SK-N-SH (cell line): ENCODE results near the gene EBF4. TPM values are rescaled to one million over a fixed set of nuclear protein-coding genes. Genes with fewer than 3 reads are reported as not detected.

Source experiments
- CTCF ChIA-PET: fragments of 300-600, 350-600 bp; formaldehyde crosslinking; extraction: SDS; loops from one replicate; lab custom pipeline; 2021; lab: Yijun Ruan, JAX
- POLR2A ChIA-PET: fragments of 350-600 bp; sonication (Branson Sonifier 250); formaldehyde crosslinking; extraction: SDS; loops from one replicate; lab custom pipeline; 2020; ENCODE audit warnings: antibody characterized with exemption, inconsistent platforms; lab: Yijun Ruan, JAX
- DNase-seq: peaks from one replicate; pipeline ENCODE4 v3.0.0; 2012
- H2AFZ ChIP-seq: fragments of 200-600 bp; sonication (generic); 2 replicates; pipeline ENCODE4 v1.8.1; 2016; ENCODE audit warnings: antibody characterized with exemption, mild to moderate bottlenecking, low read depth
- H3F3A ChIP-seq: fragments of 200-600 bp; sonication (generic); replicated peaks from 2 replicates; pipeline ENCODE3; 2016; ENCODE audit warnings: antibody characterized with exemption, mild to moderate bottlenecking; ENCODE audit not compliant: insufficient read depth
- H3K27ac ChIP-seq, 2 experiments: fragments of 200-500 bp in 1 of 2; fragments of 200-600 bp in 1 of 2; sonication (Bioruptor generic) in 1 of 2; sonication (generic), shearing (Covaris generic) in 1 of 2; 2 replicates each; pipeline versions ENCODE4 v1.5.1 to v1.6.1; 2014 to 2016; ENCODE audit warnings: low read depth in 2 of 2, inconsistent platforms in 1 of 2, low read length in 1 of 2, mild to moderate bottlenecking in 1 of 2, mixed read lengths in 1 of 2
- H3K27me3 ChIP-seq: fragments of 200-600 bp; sonication (generic), shearing (Covaris generic); 2 replicates; pipeline ENCODE4 v1.6.1; 2016; ENCODE audit warnings: mixed run types; ENCODE audit not compliant: insufficient read depth
- H3K36me3 ChIP-seq, 2 experiments: fragments of 200-500 bp in 1 of 2; fragments of 200-600 bp in 1 of 2; sonication (Bioruptor generic) in 1 of 2; sonication (generic) in 1 of 2; replicated peaks in 1 of 2; 2 replicates each; pipeline versions ENCODE3 to v1.5.1; 2014 to 2016; ENCODE audit warnings: low read length in 1 of 2, mild to moderate bottlenecking in 1 of 2; ENCODE audit not compliant: insufficient read depth in 2 of 2, control insufficient read depth in 1 of 2
- H3K4me1 ChIP-seq, 2 experiments: fragments of 200-500 bp in 1 of 2; fragments of 200-600 bp in 1 of 2; sonication (Bioruptor generic) in 1 of 2; sonication (generic), shearing (Covaris generic) in 1 of 2; 2 replicates each; pipeline versions ENCODE4 v1.5.1 to v1.6.1; 2014 to 2016; ENCODE audit warnings: low read depth in 1 of 2, low read length in 1 of 2, mixed run types in 1 of 2; ENCODE audit not compliant: insufficient read depth in 2 of 2, control insufficient read depth in 1 of 2
- H3K4me2 ChIP-seq: fragments of 200-600 bp; sonication (generic), shearing (Covaris generic); 2 replicates; pipeline ENCODE4 v1.6.1; 2017; ENCODE audit warnings: mixed run types
- H3K4me3 ChIP-seq, 2 experiments: fragments of 200-500 bp in 1 of 2; fragments of 200-600 bp in 1 of 2; sonication (Bioruptor generic) in 1 of 2; sonication (generic), shearing (Covaris generic) in 1 of 2; 2 replicates each; pipeline versions ENCODE4 v1.5.1 to v1.8.1; 2014 to 2016; ENCODE audit warnings: low read depth in 2 of 2, inconsistent platforms in 1 of 2, low read length in 1 of 2, mild to moderate bottlenecking in 1 of 2, mixed read lengths in 1 of 2, moderate library complexity in 1 of 2
- H3K79me2 ChIP-seq: fragments of 200-600 bp; sonication (generic); 2 replicates; pipeline ENCODE4 v1.8.1; 2017; ENCODE audit warnings: mild to moderate bottlenecking; ENCODE audit not compliant: insufficient read depth
- H3K9ac ChIP-seq: fragments of 200-600 bp; sonication (generic); 2 replicates; pipeline ENCODE4 v1.6.1; 2017; ENCODE audit warnings: mixed run types
- H3K9me2 ChIP-seq: fragments of 200-600 bp; sonication (generic); 2 replicates; pipeline ENCODE4 v1.6.1; 2017; ENCODE audit warnings: mixed run types
- H3K9me3 ChIP-seq: fragments of 200-600 bp; sonication (generic); 2 replicates; pipeline ENCODE4 v1.6.1; 2017; ENCODE audit warnings: mixed run types, mild to moderate bottlenecking, moderate library complexity
- H4K20me1 ChIP-seq: fragments of 200-600 bp; sonication (generic); 2 replicates; pipeline ENCODE4 v1.6.1; 2017; ENCODE audit warnings: mild to moderate bottlenecking, mixed run types; ENCODE audit not compliant: insufficient read depth
- CHD2 ChIP-seq: fragments of 150-350 bp; IDR thresholded peaks from 2 replicates; pipeline ENCODE4 v1.6.1; 2018; ENCODE audit warnings: low read length; ENCODE audit not compliant: partially characterized antibody
- ELF1 ChIP-seq: IDR thresholded peaks from 2 replicates; pipeline ENCODE4 v1.4.0; 2012
- EZH2phosphoT487 ChIP-seq: fragments of 200-600 bp; sonication (generic); IDR thresholded peaks from 2 replicates; pipeline ENCODE4 v1.6.1; 2017; ENCODE audit warnings: low read depth, mixed run types, mild to moderate bottlenecking, antibody characterized with exemption, moderate library complexity, borderline replicate concordance
- FOXJ3 ChIP-seq: sonication (generic); formaldehyde crosslinking; IDR thresholded peaks from 2 replicates; pipeline ENCODE4 v1.5.1; 2020; ENCODE audit warnings: mild to moderate bottlenecking, missing genetic modification reagents
- FOXM1 ChIP-seq: IDR thresholded peaks from 2 replicates; pipeline ENCODE4 v1.4.0; 2012; ENCODE audit warnings: low read depth, mild to moderate bottlenecking
- GABPA ChIP-seq: IDR thresholded peaks from 2 replicates; pipeline ENCODE4 v1.4.0; 2012; ENCODE audit warnings: low read depth, mild to moderate bottlenecking
- JUND ChIP-seq: IDR thresholded peaks from 2 replicates; pipeline ENCODE4 v1.4.0; 2012
- MAX ChIP-seq: IDR thresholded peaks from 2 replicates; pipeline ENCODE4 v1.4.0; 2012; ENCODE audit warnings: low read depth
- NFIC ChIP-seq: IDR thresholded peaks from 2 replicates; pipeline ENCODE4 v1.4.0; 2012; ENCODE audit warnings: borderline replicate concordance
- NRF1 ChIP-seq: IDR thresholded peaks from 2 replicates; pipeline ENCODE4 v1.6.1; 2012; ENCODE audit warnings: low read depth, mild to moderate bottlenecking, low read length
- PBX3 ChIP-seq: IDR thresholded peaks from 2 replicates; pipeline ENCODE4; 2012
- SIN3A ChIP-seq: IDR thresholded peaks from 2 replicates; pipeline ENCODE4 v1.6.1; 2012; ENCODE audit warnings: low read depth, mild to moderate bottlenecking, low read length, moderate library complexity, borderline replicate concordance
- TEAD4 ChIP-seq: IDR thresholded peaks from 2 replicates; pipeline ENCODE4 v1.4.0; 2012; ENCODE audit warnings: mild to moderate bottlenecking, borderline replicate concordance; ENCODE audit not compliant: insufficient read depth
- USF2 ChIP-seq: fragments of 150-350 bp; IDR thresholded peaks from 2 replicates; pipeline ENCODE4 v1.6.1; 2017; ENCODE audit warnings: antibody characterized with exemption, low read length, low read depth, borderline replicate concordance
- ZBTB33 ChIP-seq: IDR thresholded peaks from 2 replicates; pipeline ENCODE4 v1.4.0; 2012; ENCODE audit warnings: low read depth, borderline replicate concordance
- WGBS: methylation state at CpG from one replicate; pipeline ENCODE4 v1.1.6; 2017; ENCODE audit warnings: low lambda C conversion rate; 5-methylcytosine and 5-hydroxymethylcytosine counted together
- polyA plus RNA-seq, 3 experiments: library from polyadenylated mRNA; depleted of rRNA; stranded (reverse); fragments of >200 nt; gene quantifications; 2 replicates each; pipeline ENCODE4 v1.2.3, GENCODE V29; 2012

Gene EBF4
- polyA plus RNA-seq, 1 of the 3 experiments (the other 2 are of a cell fraction) = 20.6 TPM

GRCh38 chr20:2654831-2655230 is 37.7 kb upstream of the EBF4 start:
- TF ChIP-seq ELF1 (no peak), NRF1 (no peak), EZH2phosphoT487 (no peak), SIN3A (no peak), CHD2 (no peak), JUND (no peak), USF2 (no peak), PBX3 (no peak), TEAD4 (no peak), FOXM1 (no peak), NFIC (no peak), MAX (no peak), FOXJ3 (no peak), GABPA (no peak), ZBTB33 (no peak)
- ChIA-PET CTCF (interaction anchor here (10.6 kb wide), 1 partner anchor 133 kb away, joined by 133 read pairs; no protein-coding TSS in a partner anchor), POLR2A (interaction anchor here (2.2 kb wide), 1 partner anchor 9 kb away, joined by 8 read pairs; the partner anchor contains the start of gene IDH3B)
- H3K9ac ChIP-seq = 0 out of 2 replicates have a peak overlapping the region, but pooled peaks have one; percentile 97
- no peaks in the 10 kb centered on the region for H3K27me3 ChIP-seq
- peaks cover 6 to 18% of the 10 kb centered on the region in 2 experiments; a peak in 3 of 4 replicates for H3K4me1 ChIP-seq
- DNase-seq = no peak
- H3K79me2 ChIP-seq = peaks cover 58% of the 10 kb centered on the region
- H3K4me2 ChIP-seq = peak overlapping the region; percentile 78
- H3K4me3 ChIP-seq = no peak overlapping the region
- H3K9me2 ChIP-seq = no peaks in the 10 kb centered on the region
- H3F3A ChIP-seq = peaks cover 51% of the 10 kb centered on the region
- peaks cover 44 to 59% of the 10 kb centered on the region in 2 experiments for H3K36me3 ChIP-seq
- no peak overlapping the region for H2AFZ ChIP-seq
- peaks cover 45% of the 10 kb centered on the region for H4K20me1 ChIP-seq
- no peak overlapping the region; a peak in 1 of 4 replicates for H3K27ac ChIP-seq
- H3K9me3 ChIP-seq = no peaks in the 10 kb centered on the region
- WGBS = 72% methylated on average over 3 of the region's 3 CpGs
